Fibroblast of skin of left quadriceps (primary cell): ENCODE data around the gene DNAH11.
A peak's percentile ranks its signal among the peaks of the same experiment; 100 is the strongest.

Source experiments
- DNase-seq, 2 experiments: peaks; one replicate each; pipeline ENCODE4 v3.0.0-alpha.2; 2013; ENCODE audit warnings: low read depth in 2 of 2

The DNAH11 gene

DNA sequence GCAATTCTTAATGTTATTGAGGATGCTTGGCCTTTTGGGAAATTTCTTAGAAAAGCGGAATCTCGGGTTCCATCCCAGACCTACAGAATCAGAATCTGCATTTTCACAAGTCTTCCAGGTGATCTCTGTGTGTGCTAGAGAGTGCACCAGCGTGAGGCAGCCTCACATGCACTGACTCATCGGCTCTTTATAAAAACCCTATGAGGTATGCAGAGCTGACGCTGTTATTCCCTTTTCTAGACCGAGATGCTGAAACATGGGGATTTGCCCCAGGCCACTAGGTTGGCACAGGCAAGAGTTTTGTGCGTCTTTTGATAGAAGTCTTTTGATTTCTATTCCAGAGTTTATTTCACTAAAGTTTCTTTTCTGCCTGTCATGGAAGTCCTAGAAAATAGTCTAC is 341.7 kb downstream of the DNAH11 start:
- DNase-seq, result no peak

DNA sequence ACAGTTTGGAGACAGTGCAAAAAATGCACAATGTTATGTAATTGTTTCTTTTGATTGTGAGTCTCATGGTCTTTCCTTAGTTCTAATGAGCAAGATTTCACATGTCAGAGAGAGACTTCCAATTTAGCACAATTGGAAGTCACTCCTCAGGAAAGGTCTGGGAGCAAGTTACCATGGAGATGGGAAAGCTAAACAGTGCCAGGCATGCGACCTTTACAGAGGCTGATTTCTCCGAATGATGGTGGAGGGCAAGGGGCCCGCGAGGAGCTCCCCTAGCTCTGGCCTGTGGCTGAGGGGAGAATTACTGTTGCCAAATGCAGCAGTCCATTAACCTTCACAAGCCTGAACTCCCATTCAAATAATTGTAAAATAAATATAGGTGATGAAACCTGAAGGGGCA is 343.6 kb downstream of the DNAH11 start:
- no peak for DNase-seq

DNA sequence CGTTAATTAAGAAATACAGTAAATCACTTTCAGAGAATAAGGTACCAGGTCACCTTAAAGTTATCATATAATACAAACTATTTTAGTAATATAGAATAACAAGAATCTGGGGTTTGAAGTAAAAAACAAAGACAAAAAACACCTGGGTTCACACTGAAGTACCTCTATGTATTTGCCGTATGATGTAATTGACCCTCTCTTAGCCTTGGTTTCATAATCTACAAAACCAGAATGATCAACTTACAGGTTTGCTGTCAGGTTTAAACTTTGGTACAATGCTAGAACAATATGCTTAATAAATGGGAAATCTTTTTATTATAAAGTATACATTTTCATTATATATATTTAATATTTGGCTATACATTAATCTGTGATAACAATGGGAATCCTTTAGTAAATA is 344.5 kb downstream of the DNAH11 start:
- DNase-seq, result no peak

DNA sequence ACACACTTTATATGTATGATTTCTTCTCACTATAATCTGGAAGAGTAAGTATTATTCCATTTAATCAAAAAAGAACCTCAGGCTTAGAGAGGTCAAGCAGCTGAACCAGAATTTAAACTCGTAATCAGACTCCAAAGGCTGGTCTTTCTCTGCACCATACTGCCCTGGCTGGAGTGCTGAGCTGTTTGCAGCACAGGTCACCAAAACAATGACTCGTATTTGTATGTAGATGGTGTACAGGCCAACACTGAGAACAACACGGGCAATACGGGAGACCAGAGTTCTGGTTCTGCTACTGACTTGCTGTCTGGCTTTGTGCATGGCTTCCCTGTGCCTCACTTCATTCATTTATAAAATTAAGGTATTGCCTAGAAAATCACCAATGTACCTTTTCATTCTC is 344.9 kb downstream of the DNAH11 start:
- no peak for DNase-seq

DNA sequence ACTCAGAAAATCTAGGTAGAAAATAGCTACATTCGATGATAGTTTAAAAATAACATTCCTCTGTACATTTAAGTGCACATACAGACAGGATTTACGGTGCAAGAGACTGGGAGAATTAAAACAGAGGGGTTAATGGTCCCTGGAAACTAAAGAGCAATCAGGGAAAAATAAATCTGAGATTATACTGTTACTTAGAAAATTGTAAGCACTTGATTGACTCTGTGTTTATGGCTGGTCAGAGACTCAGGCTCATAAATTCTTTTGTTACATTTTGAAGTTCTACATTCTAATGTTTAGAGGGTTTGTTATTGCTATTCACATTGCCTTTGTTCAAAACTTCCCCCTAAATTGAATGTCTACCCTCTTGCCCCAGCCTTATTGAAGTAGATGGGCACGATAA is 348.5 kb downstream of the DNAH11 start:
- DNase-seq, result no peak

DNA sequence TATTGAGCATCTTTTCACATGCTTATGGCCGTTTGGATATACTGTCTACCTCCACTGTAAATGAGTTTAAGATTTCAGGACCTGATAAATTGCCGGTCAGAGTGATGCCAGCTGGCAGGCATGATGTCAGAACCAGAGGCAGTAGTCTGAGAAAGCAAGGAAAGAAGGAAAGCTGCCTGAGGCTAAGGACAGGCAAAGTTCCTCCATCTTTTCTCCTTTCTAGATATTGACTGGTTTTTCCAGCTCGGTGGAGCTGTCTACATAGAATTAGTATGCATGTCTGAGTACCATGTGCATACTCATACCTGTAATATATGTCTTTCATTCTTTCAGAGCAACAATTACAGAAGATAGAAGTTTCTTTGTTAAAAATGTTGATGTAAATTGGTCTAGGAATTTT is 350.6 kb downstream of the DNAH11 start:
- DNase-seq, result no peak

DNA sequence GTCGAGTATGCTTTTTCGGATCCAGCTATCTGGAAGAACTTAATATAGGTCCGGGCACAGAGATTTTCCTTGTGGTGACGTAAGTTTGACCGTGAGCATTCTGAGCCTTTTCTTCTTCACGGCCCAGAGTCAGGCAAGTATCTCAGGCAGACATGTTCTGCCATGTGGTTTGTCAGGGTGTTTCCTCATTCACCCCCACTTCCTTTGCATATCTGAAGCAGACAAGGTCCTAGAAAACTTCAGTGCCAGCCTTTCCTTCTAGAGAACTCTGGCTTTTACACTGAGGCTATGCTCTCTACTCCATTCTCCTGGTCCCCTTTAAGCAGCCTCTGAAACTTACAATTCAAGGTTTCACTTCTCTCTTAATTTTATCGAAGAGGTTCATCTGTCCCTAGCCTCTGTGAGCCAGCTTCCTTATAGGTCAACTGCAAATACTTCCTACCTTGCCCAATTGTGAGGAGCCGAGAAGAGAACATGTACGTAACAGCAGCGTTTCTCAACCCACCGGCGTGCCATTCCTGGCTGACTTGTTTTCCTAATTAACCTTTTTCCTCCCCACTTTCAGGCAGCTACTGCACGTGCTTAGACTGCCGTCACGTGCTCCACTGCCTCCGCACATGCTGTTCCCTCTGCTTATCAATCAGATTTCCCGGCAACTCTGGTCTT is 355.6 kb downstream of the DNAH11 start:
- DNase-seq, result no peak

DNA sequence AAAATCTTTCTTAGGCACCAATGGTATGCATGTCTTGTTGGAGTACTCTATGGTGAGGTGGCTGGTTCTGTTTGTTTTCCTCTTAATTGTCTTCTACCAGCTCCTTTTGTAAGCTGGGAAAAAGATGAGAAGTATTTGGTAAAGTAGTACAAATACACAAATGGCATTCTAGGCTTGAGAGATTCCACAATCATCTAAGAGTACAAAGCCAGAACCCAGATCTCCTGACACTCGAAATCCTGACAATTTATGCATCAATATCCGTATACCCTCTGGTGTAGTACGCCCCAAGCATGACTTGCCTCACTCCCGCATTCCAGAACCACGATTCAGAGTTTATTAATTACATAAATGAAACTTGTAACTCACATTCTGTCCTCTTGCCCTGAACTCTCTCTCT is 359.4 kb downstream of the DNAH11 start:
- DNase-seq, result peak; percentile 44

DNA sequence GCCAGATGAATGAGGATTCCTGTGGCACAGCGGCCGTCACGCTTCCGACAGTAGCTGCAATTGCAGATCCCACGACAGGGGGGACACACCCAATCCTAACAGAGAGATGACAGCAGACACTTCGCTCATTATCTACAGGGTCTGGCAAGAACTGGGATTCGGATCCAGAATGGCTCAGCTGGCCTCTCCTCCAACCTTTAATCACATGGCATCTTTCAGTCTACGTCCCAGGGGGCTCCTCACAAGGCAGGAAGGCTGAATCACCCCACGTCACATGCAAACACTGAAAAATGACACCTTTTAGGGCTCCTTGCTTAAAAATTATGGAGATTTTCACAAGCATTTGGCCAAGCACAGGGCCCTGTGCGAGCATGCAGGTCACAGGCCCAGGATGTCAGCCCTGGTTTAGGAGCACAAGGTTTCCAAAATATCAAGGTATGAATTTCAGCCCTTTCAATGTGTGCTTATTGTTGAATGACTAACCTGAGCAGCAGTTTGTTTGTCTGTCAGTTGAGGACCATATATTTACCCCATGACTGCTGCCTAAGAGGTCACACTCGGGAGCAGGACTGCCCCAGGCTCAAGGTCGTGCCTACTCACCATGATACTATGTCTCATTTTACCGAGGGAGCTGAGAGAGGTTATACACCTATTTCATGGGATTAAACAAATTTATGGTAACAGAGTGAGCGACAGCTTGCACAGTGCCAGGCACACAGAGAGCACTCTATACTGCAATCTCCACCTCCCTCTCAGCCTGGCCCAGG is 360.4 kb downstream of the DNAH11 start:
- DNase-seq, result peak in 1 of 2 experiments; percentile 14

DNA sequence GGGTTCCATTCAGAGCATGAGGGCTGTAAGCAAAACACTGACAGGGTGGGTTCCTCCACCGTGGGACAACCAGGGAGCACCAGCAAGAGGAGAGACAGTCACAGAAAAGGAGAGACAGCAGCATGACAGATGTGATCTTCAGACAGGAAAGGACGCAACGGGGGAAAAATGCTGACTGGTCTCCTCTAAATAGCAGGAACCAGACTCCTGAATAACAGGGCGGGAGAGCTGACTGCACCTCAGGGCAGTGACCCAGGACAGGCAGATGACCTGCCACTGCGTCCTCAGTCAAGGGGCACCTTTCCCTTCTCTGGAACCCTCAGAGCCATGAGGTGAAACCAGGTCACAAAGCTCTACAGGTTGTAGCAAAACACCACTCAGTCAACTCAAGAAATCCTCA is 365.9 kb downstream of the DNAH11 start:
- DNase-seq, result no peak

DNA sequence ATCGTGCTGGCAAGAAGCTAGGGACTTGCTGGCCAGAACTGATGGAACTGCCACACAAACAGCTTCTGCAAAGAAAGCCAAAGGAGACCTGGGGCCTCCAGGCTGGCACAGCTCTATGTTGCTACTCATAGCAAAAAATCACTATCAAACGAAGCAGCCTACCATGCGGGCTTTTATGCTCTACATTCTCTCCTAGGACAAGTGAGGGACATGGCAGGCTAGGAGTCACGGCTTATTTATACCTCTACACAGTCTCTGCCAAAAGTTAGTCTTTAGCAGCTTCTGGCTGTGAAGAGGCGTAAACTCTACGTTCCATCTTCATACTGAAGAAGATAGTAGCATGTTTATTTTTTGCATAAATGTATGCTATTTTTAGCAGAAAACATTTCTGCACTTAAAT is 367.4 kb downstream of the DNAH11 start:
- no peak for DNase-seq

DNA sequence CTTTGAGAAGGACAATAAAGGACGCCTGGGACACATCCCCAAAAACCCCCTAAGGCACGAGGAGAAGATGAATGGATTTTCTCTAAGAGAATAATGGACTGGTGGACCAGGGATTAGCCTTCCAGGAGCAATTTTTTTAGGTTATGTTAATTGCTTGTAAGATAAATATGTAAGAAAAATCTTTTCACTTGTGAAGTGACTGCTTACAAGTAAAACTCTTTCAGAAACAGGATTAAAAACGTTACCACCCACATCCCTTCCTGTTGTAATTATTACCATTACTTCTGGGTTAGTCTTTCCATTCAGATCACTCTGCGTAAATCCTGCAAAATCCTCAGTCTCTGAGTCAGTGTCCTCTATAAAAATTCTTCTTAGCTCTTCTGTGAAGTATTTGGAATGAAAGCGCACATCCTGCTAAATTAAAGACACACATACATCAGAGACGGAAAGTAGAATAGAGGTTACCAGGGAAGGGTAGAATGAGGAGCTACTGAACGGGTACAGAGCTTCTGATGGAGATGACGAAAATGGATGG is 368.6 kb downstream of the DNAH11 start:
- DNase-seq, result peak; percentile 78 to 79

DNA sequence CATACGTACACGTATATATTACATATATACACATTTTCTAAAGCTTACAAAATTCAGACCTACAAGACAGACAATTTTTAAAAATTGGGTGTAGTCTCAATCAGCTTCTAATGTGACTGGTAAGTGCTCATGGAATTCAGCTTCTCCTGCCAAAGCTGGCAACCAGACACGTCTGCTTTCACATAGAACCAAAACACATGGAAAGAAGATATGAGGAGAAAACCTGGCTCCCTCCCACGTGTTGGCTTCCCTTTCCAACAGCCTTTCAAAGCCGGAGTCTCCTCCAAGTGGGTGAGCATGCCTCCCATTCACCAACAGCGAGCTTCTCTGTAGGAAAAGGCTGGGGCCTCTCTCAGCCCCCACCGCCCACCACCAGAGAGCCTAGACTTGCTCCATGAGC is 369.5 kb downstream of the DNAH11 start:
- peak; percentile 58 to 64 for DNase-seq

DNA sequence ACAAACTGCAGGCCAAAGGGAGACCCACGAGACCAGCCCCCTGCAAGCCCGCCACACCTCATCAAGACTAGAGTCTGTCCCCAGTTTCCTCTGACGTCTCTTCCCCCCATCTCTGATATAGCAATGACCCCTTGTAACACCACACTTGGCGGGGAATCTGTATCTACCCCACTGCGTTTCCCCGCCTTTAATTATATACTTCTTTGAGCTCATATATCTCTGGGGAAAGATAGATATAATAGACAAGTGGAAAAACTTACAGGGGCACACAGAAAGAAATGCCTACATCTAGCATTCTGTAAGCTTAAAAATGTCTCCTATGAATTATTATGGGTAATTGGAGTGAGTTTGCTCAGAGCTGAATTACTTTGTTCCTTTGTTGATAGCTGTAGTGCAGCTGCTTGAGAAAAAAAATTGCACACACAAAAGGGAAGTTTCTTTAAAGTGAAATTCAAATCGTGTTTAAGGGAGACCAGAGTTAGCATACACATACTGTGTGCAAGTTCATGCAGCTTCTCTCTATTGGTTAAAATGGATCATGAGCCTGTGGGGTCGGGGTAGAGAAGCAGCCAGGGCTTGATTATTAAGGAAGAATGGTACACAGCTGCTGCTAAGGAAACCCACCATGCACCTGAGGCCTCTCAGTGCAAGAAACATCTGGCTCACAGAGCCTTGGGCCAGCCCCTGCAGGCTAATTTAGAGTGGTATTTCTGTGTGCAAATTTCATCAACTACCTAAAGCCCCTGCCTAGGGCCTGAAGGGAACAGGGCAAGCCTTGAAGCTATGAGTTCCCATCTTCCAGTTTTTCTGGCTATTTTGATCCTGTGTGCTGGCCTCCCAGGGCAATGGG is 370.3 kb downstream of the DNAH11 start:
- no peak for DNase-seq

DNA sequence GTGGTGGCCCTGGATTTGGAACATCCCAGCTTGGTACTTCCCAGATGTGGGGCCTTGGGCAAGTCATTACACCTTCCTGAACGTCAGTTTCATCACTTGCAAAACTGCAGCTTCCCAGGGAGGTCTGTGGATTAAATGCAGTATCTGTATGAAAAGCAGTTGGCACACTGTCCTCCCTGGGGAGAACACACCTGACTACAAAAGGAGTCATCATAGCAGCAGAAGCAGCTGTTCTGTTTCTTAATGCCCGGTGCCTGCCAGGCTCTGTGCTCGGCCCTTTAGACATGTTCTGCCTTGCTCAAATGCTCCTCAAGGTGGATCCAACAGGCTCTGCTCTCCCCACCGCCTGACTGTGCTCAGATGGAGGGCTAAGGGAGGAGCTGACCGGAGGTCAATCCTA is 371.8 kb downstream of the DNAH11 start:
- no peak for DNase-seq

DNA sequence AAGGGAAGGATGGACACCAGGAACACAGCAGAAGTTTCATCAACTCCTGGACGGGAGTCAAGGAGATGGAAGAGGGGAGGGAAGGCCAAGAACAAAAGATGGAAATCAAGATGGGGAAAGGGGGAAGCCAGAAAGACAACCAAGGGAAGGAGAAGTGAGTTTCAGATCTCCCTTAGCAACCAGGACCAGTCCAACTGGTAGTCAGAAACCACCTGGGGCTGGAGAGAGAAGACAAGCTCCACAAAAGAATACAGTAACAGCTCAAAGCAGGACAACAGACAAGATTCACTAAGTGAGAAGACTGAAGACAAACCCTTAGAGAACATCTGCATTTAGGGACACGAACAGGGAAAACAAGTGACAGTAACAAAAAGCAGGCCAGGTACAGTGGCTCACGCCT is 372.3 kb downstream of the DNAH11 start:
- DNase-seq, result no peak

DNA sequence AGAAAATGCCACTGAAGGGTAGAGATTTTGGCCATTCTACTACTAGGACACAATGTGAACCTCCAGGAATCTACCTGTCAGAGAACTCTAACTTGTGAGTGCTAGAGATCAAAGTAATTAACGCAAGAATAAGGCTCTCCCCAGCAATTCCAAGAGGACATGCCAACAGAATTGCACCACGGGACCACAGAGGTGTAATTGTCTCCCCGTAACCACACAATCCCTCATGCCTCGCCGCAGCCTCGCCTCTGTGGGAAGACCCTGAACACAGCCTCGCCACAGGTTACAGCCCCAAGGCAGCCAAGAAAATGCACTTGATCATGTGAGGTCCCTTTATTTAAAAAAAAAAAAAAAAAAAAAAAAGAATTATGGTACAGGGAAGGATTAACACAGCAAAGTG is 373.3 kb downstream of the DNAH11 start:
- DNase-seq, result no peak

DNA sequence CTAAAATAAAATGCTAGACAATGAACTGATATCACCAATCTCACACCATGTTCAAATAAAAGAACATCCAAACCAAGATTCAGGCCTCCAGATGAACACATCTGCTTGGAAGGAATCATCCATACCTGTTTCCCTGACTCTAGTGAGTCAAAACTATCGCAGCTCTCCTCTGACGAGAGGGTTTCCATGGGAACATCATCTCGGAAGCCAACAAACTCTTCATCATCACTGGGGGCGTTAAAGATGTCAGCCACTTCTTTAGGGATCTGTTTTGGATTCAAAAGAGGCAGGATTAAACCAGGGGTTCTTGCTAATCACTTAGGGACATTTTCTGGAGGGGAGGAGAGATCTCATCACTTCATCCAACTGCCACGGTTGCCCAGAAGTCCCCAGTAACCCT is 373.8 kb downstream of the DNAH11 start:
- DNase-seq, result no peak

DNA sequence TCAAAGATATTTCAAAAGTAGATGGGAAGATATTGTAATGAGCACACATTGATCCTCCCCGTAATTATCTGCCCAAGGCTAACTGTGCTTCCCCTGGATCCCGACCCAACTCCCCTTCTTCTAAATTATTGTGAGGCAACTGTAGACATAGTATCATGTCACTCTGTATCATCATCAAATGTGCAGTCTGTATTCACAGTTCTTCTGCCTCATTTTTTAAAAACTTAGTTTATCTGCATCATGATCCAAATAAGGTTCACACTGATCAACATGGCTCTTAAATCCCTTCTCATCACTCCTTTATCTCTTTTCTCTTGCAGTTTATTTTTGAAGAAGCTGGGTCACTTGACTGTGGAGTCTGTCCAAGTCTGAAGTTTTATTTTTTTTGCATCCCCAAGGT is 375.4 kb downstream of the DNAH11 start:
- DNase-seq, result no peak

DNA sequence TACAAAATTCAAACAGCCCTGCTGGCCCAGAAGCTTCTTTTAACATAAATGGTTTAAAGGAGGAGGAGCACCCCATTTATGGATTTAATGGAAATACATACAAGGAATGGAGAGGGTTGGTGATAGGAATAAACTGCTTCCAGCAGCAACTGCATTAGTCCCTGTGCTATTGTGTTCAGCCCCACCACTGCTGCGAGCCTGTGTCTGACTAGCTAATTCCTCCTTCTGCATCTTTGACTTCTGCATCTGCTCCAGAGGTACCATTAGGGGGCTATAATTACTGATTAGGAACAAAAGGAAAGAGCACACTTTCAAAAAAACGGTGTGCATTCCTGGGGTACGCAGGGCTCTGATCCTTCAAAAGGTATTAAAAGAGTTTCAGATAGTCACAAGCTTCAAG is 378.1 kb downstream of the DNAH11 start:
- no peak for DNase-seq

DNA sequence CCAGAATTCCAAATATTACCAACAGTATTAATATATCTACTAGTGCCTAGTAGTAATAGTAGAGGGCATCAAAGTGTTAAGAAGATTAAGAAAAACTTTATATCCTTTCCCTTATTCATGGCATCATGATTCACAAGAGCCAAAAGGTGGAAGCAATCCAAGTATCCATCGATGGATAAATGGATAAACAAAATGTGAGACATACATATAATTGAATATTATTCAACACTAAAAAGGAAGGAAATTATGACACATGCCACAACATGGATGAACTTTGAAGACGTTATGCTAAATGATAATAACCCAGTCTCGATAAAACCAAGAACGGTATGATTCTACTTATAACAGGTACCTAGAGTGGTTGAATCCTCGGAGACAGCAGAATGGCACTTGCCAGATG is 379.8 kb downstream of the DNAH11 start:
- no peak for DNase-seq

DNA sequence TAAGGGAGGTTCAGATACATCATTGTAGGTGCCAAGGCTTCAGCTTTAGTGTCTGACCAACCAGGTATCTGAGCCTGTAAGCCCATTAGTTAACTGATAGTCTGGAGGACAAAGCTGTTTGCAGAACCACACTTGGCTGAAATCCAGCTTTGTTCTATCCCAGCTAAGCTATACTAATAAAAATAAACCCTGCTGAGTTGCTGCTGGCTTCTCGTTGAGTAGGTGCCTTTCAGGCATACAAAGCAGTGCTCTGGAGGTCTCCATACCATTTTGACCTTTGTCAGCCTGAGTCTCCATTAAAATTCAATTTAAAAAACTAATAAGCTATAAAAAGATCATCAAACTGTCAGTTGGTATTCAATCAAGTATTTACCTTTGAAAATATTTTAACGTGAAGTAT is 380.8 kb downstream of the DNAH11 start:
- DNase-seq, result no peak
